HCT116 (cell line): ENCODE data around the gene GLRX.

Experiments used
- ATF3 ChIP-seq: IDR thresholded peaks from 2 replicates; pipeline ENCODE4 v1.6.1; 2012
- CEBPB ChIP-seq: IDR thresholded peaks from 2 replicates; pipeline ENCODE4 v1.6.1; 2012; ENCODE audit warnings: low read depth
- CTCF ChIP-seq, 3 experiments: fragments of 200-600 bp in 1 of 3; sonication (generic) in 1 of 3; IDR thresholded peaks in 2 of 3; conservative IDR thresholded peaks in 1 of 3; 2 replicates each; pipeline ENCODE4 v1.5.1; 2012 to 2017; ENCODE audit warnings: low read depth in 2 of 3, low read length in 2 of 3, antibody characterized with exemption in 1 of 3, borderline replicate concordance in 1 of 3, control low read depth in 1 of 3, mild to moderate bottlenecking in 1 of 3, mixed read lengths in 1 of 3, mixed run types in 1 of 3, moderate library complexity in 1 of 3; ENCODE audit not compliant: insufficient read depth in 1 of 3
- EZH2 ChIP-seq: fragments of 200-600 bp; sonication (generic); IDR thresholded peaks from 2 replicates; pipeline ENCODE4 v1.6.1; 2017; ENCODE audit warnings: antibody characterized with exemption, mixed run types
- FOSL1 ChIP-seq: IDR thresholded peaks from 2 replicates; pipeline ENCODE4 v1.6.1; 2012; ENCODE audit warnings: low read depth
- POLR2A ChIP-seq: IDR thresholded peaks from 2 replicates; pipeline ENCODE4 v1.7.0; 2011; ENCODE audit warnings: borderline replicate concordance; ENCODE audit not compliant: insufficient read depth, insufficient read length; ENCODE audit errors: extremely low read depth
- POLR2AphosphoS5 ChIP-seq: IDR thresholded peaks from 2 replicates; pipeline ENCODE4 v1.6.1; 2011; ENCODE audit warnings: mild to moderate bottlenecking, low read depth, low read length, moderate library complexity
- REST ChIP-seq: IDR thresholded peaks from 2 replicates; pipeline ENCODE4 v1.6.1; 2012; ENCODE audit warnings: low read depth
- SIN3A ChIP-seq: IDR thresholded peaks from 2 replicates; pipeline ENCODE4 v1.6.1; 2012; ENCODE audit warnings: low read depth
- SRF ChIP-seq: IDR thresholded peaks from 2 replicates; pipeline ENCODE4 v1.6.1; 2012; ENCODE audit warnings: low read depth
- TCF7L2 ChIP-seq: IDR thresholded peaks from 2 replicates; pipeline ENCODE4 v1.7.0; 2011; ENCODE audit warnings: borderline replicate concordance, inconsistent platforms; ENCODE audit not compliant: insufficient read depth, insufficient read length; ENCODE audit errors: extremely low read depth
- YY1 ChIP-seq: IDR thresholded peaks from 2 replicates; pipeline ENCODE4 v1.6.1; 2011; ENCODE audit warnings: low read length, low read depth, moderate library complexity, mild to moderate bottlenecking; ENCODE audit not compliant: insufficient replicate concordance; ENCODE audit errors: extremely low read depth
- ZNF274 ChIP-seq: fragments of 200-500 bp; sonication (Bioruptor generic); IDR thresholded peaks from 2 replicates; pipeline ENCODE4 v1.6.1; 2014; ENCODE audit warnings: mild to moderate bottlenecking, low read depth, low read length, inconsistent platforms

- no peak for TF ChIP-seq YY1
- no peak for TF ChIP-seq CTCF (IDR thresholded peaks at IDR 0.05 in 2 of 3, conservative IDR thresholded peaks at IDR 0.05 in 1 of 3; ENCODE audit: borderline replicate concordance in 1 of 3, insufficient read depth in 1 of 3, low read depth in 2 of 3, low read length in 2 of 3)
- no peak for TF ChIP-seq TCF7L2
- no peak for TF ChIP-seq REST
- TF ChIP-seq SRF, result no peak
- no peak for TF ChIP-seq POLR2AphosphoS5
- no peak for TF ChIP-seq SIN3A
- TF ChIP-seq FOSL1, result no peak
- TF ChIP-seq POLR2A, result no peak
- no peak for TF ChIP-seq ATF3
- TF ChIP-seq EZH2, result no peak
- TF ChIP-seq CEBPB, result no peak
- no peak for TF ChIP-seq ZNF274
Measured at GRCh38 chr5:95863383-95863757, 40.8 kb upstream of the GLRX start.
